Cardiac fibroblast (primary cell): ENCODE results near the gene RHOH.

Experiments
- DNase-seq, 2 donors: peaks; one replicate each; pipeline versions ENCODE4 v3.0.0 to v3.0.0-alpha.2; 2010; ENCODE audit warnings: low read depth in 2 of 2
- H3K4me3 ChIP-seq, 2 donors: replicated peaks in 1 of 2; 1 replicate in 1 of 2; 2 replicates in 1 of 2; pipeline ENCODE4 v1.5.1; 2011; ENCODE audit warnings: low read depth in 2 of 2, low read length in 2 of 2, mild to moderate bottlenecking in 2 of 2, moderate library complexity in 1 of 2
- TF ChIP-seq, protein P1 (sequence below): IDR thresholded peaks from one replicate; pipeline ENCODE4 v1.5.1; 2011; ENCODE audit warnings: low read depth, mild to moderate bottlenecking, low read length, inconsistent platforms

Gene RHOH

GRCh38 chr4:40164459-40164858, 32.4 kb upstream of the RHOH start:
- H3K4me3 ChIP-seq: no peak overlapping the region
- no peak for DNase-seq
- TF ChIP-seq, protein P1, sequence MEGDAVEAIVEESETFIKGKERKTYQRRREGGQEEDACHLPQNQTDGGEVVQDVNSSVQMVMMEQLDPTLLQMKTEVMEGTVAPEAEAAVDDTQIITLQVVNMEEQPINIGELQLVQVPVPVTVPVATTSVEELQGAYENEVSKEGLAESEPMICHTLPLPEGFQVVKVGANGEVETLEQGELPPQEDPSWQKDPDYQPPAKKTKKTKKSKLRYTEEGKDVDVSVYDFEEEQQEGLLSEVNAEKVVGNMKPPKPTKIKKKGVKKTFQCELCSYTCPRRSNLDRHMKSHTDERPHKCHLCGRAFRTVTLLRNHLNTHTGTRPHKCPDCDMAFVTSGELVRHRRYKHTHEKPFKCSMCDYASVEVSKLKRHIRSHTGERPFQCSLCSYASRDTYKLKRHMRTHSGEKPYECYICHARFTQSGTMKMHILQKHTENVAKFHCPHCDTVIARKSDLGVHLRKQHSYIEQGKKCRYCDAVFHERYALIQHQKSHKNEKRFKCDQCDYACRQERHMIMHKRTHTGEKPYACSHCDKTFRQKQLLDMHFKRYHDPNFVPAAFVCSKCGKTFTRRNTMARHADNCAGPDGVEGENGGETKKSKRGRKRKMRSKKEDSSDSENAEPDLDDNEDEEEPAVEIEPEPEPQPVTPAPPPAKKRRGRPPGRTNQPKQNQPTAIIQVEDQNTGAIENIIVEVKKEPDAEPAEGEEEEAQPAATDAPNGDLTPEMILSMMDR: no peak

- peak; percentile 14 to 52 for DNase-seq
- TF ChIP-seq, protein P1: no peak
- no peak overlapping the region for H3K4me3 ChIP-seq
Measured at GRCh38 chr4:40165916-40166315, 30.9 kb upstream of the RHOH start.

GRCh38 chr4:40168070-40168469, 28.8 kb upstream of the RHOH start:
- no peak overlapping the region for H3K4me3 ChIP-seq
- TF ChIP-seq, protein P1: no peak
- DNase-seq: no peak

GRCh38 chr4:40170588-40170987, 26.2 kb upstream of the RHOH start:
- no peak for DNase-seq
- TF ChIP-seq, protein P1: no peak

DNA sequence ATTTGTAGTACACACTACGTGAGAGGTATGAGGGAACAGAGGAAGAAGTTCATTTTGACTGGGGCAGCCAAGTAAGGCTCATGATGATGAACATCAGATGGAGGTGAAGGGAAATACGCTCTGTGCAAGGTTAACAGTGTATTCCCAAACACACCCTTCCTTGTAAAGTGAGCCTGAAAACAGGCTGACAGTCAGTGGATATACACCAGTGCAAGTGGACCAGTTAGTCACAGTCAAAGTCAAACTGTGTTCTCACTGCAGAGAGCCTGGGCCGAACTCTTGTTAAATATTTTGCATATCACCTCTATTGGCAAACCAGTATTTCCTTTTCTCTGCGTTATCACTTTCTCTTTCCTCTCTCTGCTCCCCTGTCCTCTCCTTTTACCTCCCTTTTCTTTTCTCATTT, 23.4 kb upstream of the RHOH start:
- no peak for DNase-seq
- TF ChIP-seq, protein P1: no peak
- no peak overlapping the region for H3K4me3 ChIP-seq

More at GRCh38 chr4:40170588-40170987, 26.2 kb upstream of the RHOH start:
- H3K4me3 ChIP-seq: no peak overlapping the region

DNA sequence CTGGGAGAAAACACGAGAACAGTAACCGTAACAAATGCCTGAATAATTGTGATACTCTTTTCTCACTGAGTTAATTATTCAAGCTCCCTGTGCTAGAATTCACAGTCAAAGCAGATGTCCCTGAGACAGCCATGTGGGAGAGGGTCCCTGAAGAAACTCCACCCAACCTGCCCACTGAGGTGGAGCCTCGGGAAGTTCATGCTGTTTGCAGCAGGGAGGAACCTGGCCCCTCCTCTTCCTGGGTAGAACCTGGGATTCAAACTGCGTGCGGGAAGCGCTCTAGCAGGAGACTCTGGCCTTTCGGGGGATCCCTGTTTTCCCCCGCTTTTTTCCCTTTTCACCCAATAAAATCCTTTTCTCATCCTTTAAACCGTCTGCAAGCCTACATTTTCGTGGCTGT, 20.2 kb upstream of the RHOH start:
- TF ChIP-seq, protein P1: no peak
- peak overlapping the region in 1 of 2 donors; percentile 6 for H3K4me3 ChIP-seq
- no peak for DNase-seq

DNA sequence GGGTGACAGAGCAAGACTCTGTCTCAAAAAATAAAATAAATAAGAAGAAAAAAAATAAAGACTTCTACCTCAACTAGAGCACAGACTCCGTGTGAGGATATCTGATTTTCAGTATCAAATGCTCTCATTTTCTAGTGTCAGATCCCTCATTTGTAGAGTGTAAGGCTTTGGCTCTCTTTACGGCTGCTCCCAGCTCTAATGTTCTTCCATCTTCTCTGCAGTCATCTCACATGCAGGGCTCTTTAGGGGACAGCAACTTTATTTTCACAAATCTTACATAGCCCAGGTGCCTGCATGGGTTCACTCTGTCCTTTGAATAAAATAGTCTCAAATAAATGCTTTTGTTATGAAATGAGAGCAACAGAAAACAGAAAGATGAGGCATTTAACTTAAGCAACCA, 19.2 kb upstream of the RHOH start:
- no peak for DNase-seq
- TF ChIP-seq, protein P1: no peak
- H3K4me3 ChIP-seq: no peak overlapping the region
